AG08396 (cell line): ENCODE results near the gene ARID3A.
A peak's percentile ranks its signal among the peaks of the same experiment; 100 is the strongest.

Source experiments
- DNase-seq: peaks from one replicate; pipeline ENCODE4 v3.0.0; 2012; ENCODE audit warnings: low spot score, mixed read lengths

The ARID3A gene

DNA sequence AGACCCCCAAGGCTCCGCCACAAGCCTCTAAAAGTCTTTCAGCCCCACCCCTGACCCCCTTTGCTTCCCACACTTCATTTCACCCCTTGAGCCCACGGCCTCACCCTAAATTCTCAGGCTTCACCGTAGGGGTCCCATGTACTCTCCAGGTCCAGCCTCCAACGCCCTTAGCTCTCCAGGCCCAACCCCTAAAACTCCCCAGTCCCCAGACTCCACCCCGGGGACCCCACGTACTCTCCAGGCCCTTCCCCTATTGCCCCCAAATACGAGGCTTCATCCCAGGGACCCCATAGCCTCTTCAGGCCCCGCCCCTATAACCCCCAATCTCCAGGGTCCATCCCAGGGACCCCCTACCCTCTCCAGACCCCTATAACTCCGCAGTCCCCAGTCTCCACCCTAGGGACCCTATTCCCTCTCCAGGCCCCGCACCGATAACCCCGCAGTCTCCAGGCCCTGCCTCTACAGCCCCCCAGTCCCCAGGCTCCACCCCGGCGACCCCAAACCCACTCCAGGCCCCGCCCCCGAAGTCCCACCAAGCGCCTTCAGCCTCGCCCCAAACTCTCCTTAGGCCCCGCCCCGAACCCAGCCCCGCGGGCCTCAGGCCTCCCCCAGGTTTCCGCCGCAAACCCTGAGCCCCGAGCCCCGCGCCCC lies 33.5 kb upstream of the ARID3A start:
- no peak for DNase-seq

DNA sequence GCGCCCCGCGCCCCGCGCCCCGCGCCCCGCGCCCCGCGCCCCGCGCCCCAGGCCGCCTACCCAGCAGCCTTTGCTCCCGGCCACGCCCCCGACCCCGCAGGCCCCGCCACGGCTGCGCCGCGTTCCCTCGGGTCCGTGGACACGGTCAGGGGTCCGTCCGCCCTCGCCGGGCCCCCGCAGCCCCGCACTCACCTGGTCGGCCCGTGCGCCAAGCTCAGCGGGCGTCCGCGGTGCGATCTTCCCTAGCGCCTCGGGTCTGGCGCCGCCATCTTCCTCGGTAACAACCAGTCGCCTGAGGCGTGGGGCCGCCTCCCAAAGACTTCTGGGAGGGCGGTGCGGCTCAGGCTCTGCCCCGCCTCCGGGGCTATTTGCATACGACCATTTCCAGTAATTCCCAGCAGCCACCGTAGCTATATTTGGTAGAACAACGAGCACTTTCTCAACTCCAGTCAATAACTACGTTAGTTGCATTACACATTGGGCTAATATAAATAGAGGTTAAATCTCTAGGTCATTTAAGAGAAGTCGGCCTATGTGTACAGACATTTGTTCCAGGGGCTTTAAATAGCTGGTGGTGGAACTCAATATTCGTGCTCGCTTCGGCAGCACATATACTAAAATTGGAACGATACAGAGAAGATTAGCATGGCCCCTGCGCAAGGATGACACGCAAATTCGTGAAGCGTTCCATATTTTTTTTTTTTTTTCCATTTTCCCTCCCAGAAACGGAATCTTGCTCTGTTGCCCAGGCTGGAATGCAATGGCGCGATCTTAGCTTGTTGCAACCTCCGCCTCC lies 32.7 kb upstream of the ARID3A start, which contains the start of the genes MED16 and RNU6-9:
MED16 (minus strand) TSS at position 294 of the 796 bp plus-strand sequence. CDS start 2,056 bp downstream, outside the sequence.
RNU6-9 (plus strand) TSS at position 591 of the 796 bp plus-strand sequence.
- DNase-seq: peak; percentile 99

DNA sequence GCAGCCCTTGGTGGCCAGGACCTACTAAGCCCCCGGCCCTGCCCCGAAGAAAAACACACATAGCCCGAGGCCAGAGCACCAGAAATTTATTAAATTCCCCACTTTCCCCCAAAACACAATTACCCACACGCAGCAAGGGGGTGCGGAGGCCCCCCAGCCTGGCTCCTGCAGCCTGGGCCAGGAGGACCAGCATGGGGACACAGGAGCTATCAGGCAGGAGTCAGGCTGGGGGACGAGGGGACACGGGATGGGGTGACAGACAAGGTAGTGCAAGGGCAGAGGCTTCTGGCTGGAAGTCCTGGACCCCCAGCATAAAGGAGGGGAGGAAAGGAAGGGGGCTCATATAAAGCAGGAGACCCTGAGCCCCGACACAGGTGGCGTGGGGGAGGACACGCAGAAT lies 29.4 kb upstream of the ARID3A start:
- no peak for DNase-seq

DNA sequence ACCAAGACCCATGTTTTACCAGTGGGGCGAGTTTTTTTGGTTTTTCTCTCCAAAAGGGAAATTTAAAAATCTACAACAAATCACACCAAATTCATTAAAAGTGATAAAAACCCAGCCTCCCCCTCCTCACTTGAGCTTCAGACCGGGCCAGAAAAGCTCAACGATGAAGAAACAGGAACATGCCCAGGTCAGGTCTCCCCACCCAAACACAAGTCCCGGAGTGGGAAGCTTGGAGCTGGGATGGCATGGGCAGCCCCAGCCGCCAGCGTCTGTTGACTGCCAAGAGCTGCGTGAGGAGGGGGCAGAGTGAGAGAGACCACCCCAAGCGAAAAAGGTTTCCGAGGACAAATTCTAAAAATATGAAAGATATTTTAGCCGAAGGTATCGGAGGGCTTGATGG lies 28.8 kb upstream of the ARID3A start:
- no peak for DNase-seq

DNA sequence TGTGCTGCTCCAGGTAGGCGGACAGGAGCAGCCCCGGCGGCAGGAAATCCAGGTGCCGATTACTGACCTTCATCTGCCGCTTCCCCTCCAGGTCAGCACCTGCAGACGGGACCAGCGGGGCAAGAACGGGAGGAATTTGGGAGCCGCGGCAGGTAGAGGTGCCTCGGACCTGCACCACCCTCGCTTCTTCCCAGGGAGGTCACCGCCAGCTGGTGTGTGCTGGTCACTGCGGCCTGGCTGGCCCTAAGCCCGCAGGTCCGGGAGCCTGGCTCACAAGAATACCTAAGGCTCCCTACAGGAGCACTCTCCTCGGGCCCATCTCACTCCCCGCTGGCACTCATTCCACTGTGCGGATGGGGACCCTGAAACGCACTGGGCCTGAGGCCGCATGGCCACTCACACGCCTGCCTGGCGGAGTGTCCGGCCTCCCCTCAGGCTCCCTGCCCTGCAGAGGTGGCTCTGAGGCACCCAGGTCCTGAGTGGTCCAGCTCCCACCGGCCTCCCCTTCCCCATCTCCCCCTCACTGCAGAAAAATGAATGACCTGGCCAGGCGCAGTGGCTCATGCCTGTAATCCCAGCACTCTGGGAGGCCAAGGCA lies 28.3 kb upstream of the ARID3A start:
- no peak for DNase-seq

DNA sequence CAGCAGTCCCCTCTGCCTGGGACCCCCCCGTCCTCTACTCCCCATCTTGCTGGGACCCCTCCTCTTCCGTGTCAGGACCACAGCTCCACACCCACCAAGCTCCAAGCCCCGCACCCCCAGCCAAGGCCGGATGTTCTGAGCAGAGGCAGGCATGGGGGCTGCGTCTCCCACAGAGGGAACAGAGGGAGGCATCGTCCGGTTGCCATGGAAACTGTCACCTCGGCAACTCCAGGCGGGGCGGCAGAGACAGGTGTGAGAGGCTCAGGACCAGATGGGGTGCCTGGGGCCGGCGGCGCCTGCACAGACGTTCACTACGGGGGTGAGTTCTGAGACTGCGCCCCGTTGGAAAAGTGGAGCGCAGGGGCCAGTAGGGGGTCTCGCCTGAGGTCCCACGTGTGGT lies 27.2 kb upstream of the ARID3A start:
- no peak for DNase-seq

DNA sequence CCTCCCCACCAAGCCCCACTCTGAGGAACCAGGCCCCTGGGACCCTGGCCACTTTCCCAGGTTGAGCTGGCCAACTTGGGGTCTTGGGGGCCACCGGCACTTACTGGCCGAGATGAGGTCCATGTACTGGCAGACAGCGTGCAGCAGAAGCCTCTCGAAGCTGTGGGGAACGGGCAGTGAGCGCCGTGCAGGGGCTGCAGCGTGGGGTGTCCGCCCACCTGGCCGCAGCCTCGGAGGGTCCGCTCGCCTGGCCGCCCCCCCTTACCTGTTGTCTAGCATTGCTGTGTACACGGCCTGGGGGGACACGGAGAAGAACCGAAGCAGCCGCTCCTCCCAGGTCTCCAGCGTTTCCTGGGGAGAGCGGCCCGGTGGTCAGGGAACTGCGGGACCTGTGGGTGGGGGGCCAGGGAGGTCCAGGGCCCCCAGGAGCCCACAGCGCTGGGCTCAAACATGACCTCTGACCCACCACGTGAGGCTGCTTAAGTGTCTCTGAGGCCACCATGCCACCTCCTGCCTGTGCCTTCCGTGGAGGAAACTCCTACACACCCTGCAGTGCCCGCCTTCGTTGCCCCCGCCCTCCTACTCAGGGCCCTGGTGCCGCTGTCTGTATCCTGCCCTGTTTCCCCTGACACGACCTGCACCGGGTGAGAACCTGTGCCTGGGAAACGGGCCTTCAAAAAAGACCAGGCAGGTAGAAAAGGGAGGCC lies 26.3 kb upstream of the ARID3A start:
- no peak for DNase-seq

DNA sequence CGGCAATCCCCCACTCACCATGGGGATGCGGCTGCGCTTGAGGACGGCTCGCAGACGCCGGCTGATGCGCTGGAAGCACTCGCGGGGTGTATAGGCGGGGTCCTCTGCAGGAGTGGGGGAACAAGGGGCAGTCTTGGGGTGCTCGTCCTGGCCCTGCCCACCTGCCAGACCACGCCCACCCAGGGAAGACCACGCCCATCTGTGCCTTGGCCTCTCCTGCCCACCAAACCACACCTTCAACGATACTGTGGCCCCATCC lies 25.9 kb upstream of the ARID3A start:
- DNase-seq: no peak

DNA sequence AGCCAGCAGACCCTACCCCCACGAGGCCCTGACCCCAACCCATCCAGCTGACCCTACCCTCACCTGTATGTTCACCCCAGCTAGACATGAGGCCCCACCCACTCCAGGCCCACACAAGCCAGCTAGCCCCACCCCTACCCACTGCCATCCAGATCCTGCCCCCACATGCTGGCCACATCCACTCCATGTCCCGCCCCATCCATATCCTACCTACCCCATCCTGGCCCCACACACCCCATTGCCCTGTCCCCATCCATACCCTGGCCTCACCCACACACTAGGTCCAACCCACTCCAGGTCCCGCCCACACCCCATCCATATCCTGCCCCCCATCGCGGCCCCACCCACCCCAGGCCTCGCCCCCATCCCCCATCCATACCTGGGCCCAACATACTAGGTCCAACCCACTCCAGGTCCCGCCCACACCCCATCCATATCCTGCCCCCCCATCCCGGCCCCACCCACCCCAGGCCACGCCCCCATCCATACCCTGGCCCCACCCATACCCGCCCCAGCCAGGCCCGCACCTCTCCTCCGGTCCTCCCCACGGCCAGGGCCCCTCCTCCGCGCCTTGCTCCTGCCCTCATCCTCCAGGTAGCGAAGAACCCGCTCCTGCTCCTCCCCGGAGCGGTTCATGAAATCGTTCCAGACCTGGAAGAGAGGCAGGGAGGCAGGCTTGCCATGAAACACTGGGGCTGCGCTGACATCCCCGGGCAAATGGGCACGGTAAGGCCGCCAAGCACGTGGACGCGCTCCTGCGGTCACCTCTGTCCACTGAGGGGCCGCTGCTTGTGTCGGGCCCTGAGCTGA lies 25.3 kb upstream of the ARID3A start:
- no peak for DNase-seq

DNA sequence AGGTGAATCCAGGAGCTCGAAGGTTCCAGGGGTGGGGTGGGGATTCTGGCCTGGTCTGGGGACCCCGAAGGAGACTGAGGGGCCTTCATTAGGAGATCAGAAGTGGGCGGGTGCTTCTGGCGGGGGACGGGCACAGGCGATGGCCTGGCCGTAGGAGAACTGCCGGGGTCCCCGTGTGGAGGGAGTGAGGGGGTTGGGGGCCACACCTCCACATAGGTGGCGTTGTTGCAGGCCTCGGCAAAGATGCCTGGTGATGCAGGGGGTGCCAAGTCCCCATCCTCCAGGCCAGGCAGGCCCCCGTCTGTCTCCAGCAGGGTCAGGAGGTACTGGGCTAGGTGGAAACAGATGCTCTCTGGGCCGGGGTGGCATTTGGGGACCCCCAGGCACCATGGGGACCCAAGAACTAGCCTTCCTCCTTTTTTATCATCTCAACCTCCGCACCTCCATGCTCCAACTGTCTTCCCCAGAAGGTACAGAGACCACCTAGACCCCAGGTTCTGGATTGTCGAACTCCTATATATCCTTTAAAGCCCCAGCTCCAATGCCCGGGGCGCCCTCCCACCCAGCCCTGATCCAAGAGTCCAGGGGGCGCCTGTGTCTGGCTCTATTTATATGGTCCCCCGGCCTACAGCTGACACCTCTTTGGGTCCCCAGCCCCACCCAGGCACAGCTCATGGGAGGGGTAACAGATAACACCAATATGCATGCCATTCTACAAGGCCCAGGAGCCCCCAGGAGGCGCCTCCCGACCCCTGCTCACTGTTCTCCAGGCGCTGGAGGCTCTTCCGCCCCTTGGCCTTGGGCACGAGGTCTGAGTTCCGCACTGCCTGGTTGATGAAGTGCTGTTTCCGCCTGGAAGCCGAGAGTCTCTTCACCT lies 24.4 kb upstream of the ARID3A start:
- no peak for DNase-seq

DNA sequence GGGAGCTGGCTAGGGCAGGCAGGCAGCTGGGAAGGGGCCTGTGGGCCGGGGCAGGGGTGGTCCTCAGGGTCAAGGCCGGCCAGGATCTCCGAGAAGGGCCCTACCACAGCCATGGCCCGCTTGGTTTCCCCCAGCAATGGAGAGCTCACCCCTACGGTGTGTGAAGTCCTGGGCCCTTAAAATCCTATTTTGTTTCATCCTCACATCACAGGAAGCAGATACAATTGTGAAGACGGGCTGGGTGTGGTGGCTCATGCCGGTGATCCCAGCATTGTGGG lies 23.8 kb upstream of the ARID3A start:
- DNase-seq: no peak

DNA sequence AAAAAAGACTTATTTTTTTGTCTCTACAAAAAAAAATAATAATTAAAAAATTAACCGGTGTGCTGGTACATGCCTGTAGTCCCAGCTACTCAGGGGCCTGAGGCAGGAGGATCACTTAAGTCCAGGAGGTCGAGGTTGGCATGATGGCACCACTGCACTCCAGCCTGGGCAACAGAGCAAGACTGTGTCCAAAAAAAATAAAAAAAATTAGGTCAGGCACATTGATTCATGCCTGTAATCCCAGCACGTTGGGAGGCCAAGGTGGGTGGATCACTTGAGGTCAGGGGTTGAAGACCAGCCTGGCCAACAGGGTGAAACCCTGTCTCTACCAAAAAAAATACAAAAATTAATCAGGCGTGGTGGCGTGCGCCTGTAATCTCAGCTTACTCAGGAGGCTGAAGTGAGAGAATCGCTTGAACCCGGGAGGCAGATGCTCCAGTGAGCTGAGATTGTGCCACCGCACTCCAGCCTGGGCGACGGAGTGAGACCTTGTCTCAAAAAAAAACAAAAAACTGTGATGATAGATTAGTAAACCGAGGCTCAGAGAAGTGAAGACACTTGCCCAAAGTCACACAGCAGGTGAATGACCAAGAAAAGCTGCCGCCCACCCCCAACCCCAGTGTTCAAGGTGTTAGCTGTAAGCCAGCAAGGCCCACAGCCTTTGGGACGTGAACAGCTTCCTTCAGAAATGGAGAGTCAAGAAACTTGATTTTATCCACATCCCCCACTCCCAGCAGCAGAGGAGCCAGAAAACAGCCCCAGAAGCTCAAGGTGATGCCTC lies 23.2 kb upstream of the ARID3A start:
- no peak for DNase-seq

DNA sequence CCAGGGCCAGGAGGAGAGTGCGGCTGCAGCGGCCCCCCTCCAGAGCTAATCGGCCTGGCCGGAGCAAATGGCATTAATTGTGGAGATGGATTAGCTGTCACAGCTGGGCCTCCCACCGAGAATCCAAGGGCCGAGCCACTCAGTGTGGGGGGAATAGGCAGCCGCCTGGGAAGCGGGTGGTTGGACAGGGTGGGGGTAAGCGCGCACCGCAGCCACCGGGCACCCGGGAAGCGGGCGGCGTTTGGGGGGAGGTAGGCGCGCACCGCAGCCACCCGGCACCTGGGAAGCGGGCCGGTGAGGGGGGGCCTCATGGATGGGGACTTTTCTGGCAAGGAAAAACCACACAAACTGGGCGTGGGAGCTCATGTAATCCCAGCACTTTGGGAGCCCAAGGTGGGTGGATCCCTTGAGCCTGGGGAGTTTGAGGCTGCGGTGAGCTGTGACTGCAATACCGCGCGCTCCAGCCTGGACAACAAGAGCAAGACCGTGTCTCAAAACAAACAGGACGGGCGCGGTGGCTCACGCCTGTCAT lies 22.5 kb upstream of the ARID3A start:
- no peak for DNase-seq

DNA sequence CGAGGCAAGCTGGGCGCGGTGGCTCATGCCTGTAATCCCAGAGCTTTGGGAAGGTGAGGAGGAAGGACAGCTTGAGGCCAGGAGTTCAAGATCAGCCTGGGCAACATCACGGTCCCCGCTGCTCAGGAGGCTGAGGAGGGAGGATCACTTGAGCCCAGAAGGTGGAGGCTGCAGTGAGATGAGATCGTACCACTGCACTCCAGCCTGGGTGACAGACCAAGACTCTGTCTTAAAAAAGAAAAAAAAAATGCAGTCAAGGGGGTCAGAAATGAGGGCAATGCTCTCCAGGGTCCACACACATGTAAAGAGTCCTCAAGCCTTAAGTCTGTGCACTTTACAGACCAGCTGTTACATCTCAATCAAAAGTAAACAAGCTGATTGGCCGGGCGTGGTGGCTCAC lies 21.3 kb upstream of the ARID3A start:
- no peak for DNase-seq

DNA sequence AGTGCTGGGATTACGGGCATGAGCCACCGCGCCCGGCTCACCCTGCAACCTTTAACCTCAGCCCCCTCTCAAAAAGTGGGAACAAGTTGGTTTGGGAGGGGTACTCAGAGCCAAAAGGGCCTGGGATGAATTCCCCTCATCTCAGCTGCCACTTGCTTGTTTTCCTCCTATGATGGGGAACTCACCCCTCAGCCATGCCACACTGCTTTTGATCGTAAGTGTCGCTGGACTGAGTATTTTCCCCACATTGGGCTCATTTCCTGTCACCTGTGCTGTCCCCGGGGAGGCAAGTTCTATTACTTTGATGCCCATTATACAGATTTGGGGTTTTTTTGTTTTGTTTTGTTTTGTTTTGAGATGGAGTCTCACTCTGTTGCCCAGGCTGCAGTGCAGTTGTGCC lies 19.4 kb upstream of the ARID3A start:
- no peak for DNase-seq

DNA sequence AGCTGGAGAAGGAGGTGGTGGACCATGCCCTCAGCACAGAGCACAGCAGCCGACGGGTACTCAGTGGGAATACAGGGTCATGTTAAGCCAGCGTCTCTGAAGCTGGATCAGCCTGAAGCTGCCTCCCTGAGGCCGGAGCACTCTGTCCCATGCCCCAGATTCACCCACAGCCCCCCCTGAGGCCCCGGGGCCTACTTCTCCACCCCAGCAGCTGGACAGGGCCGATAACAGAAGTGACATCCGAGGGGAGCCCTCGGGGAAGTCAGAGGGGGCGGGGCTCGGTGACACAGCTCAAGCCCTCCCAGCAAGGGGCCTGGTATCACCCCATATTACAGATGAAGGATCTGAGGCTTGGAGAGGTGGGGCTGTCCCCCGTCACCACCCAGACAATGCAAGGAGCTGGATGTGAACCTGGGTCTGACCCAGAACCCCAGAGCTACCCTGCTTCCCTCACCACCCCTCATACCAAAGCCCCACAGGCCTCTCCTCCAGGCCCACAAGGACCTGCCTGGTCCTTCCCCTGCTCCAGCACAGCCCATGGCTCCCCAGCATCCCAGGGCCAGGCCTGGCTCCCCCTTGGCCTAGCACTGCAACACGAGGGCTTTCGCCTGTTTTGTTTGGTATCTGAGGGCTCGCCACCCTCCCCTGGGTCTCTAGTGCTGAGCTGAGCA lies 18.5 kb upstream of the ARID3A start:
- DNase-seq: no peak

DNA sequence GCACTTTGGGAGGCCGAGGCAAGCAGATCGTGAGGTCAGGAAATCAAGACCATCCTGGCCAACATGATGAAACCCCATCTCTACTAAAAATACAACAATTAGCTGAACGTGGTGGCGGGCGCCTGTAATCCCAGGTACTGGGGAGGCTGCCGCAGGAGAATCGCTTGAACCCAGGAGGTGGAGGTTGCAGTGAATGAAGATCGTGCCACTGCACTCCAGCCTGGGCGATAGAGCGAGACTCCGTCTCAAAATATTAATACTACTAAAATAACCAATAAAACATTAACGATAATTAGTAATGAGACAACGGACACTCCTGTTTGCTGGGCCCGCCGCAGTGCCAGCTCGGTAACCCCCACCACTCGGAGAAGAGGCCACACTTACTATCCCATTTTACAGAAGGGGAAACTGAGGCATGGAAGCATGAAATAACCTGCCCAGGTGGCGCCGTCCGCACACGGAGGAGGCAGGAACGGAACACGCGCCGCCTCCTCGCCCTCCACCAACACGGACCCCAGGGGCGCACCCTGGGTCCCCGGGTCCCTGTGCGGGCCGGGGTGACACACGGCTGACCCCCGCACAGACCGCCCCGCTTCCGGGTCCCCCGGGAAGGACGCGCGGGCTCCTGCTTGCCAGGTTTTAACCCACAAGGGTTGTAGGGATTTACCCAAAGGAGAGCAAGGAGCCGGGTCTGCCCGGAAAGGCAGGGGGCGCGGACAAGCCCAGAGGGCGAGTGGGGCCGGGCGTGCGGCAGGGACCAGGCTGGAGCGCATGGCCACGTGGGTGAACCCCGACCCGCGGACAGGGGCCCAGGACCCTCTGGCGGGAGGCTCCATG lies 14.4 kb upstream of the ARID3A start:
- DNase-seq: no peak

DNA sequence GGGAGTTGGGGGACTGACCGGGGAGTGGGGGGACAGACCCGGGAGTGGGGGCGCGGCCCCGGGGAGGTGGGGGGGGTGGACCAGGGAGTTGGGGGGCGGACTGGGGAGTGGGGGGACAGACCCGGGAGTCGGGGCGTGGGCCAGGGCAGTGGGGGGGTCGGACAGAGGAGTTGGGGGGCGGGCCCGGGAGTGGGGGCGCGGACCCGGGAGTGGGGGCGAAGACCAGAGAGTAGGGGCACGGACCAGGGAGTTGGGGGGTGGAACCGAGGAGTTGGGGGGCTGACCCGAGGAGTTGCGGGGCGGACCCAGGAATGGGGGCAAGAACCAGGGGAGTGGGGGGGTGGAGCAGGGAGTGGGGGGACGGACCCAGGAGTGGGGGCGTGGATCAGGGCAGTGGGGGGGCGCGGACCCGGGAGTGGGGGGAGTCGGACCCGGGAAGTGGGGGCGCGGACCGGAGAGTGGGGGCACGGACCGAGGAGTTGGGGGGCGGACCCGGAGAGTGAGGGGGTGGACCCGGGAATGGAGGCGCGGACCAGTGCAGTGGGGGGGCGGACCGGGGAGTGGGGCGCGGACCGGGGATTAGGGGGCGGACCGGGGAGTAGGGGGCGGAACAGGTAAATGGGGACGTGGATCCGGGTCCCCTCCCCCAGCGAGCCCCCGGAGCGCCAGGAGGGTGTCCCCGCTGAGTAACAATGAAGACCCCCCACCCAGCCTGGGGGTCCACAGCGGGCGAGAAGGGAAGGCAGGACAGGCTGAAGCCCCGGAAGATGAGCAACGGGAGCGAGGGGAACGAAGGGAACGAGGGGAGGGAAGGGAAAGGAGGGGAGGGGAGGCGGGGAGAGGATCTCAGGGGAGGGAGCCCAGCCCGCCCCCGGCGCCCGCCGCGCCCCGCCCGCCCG lies 13.4 kb upstream of the ARID3A start:
- no peak for DNase-seq
